Ishikawa (cell line): ENCODE measurements around the gene FAM184B.

Experiments
- CEBPB ChIP-seq: IDR thresholded peaks from 2 replicates; pipeline ENCODE4 v1.6.1; 2012
- CREB1 ChIP-seq: IDR thresholded peaks from 2 replicates; pipeline ENCODE4 v1.6.1; 2012; ENCODE audit warnings: low read depth
- EGR1 ChIP-seq: IDR thresholded peaks from 2 replicates; pipeline ENCODE4 v1.6.1; 2012
- EP300 ChIP-seq: IDR thresholded peaks from 2 replicates; pipeline ENCODE4 v1.6.1; 2012; ENCODE audit warnings: borderline replicate concordance
- FOXM1 ChIP-seq: IDR thresholded peaks from 2 replicates; pipeline ENCODE4 v1.6.1; 2012; ENCODE audit warnings: low read depth, borderline replicate concordance
- MAX ChIP-seq: IDR thresholded peaks from 2 replicates; pipeline ENCODE4 v1.6.1; 2012
- NFIC ChIP-seq: IDR thresholded peaks from 2 replicates; pipeline ENCODE4 v1.6.1; 2012
- RAD21 ChIP-seq: IDR thresholded peaks from 2 replicates; pipeline ENCODE4 v1.6.1; 2012; ENCODE audit warnings: low read depth
- REST ChIP-seq: IDR thresholded peaks from 2 replicates; pipeline ENCODE4 v1.6.1; 2012; ENCODE audit warnings: low read depth, mild to moderate bottlenecking
- TAF1 ChIP-seq: IDR thresholded peaks from 2 replicates; pipeline ENCODE4 v1.6.1; 2012; ENCODE audit warnings: low read depth, mild to moderate bottlenecking
- TCF12 ChIP-seq: IDR thresholded peaks from 2 replicates; pipeline ENCODE4 v1.6.1; 2012; ENCODE audit warnings: low read depth
- TEAD4 ChIP-seq: IDR thresholded peaks from 2 replicates; pipeline ENCODE4 v1.6.1; 2012
- USF1 ChIP-seq: IDR thresholded peaks from 2 replicates; pipeline ENCODE4 v1.6.1; 2012
- YY1 ChIP-seq: IDR thresholded peaks from 2 replicates; pipeline ENCODE4 v1.6.1; 2012; ENCODE audit warnings: low read depth
- ZBTB7A ChIP-seq: IDR thresholded peaks from 2 replicates; pipeline ENCODE4 v1.6.1; 2012; ENCODE audit warnings: low read depth

FAM184B gene

GRCh38 chr4:17633600-17633999 is 147.8 kb downstream of the FAM184B start:
- TF ChIP-seq EP300 = no peak
- TF ChIP-seq RAD21 = no peak
- no peak for TF ChIP-seq FOXM1
- no peak for TF ChIP-seq TCF12
- TF ChIP-seq CEBPB = no peak
- TF ChIP-seq MAX = no peak
- TF ChIP-seq NFIC = no peak
- TF ChIP-seq TAF1 = no peak
- no peak for TF ChIP-seq USF1
- TF ChIP-seq EGR1 = no peak
- no peak for TF ChIP-seq ZBTB7A
- no peak for TF ChIP-seq YY1
- TF ChIP-seq REST = no peak
- no peak for TF ChIP-seq TEAD4
- TF ChIP-seq CREB1 = no peak

- TF ChIP-seq RAD21 (no peak), REST (no peak), FOXM1 (no peak), CEBPB (no peak), CREB1 (no peak)
Observed at GRCh38 chr4:17630228-17630627, 151.2 kb downstream of the FAM184B start.

- TF ChIP-seq REST = no peak
- no peak for TF ChIP-seq ZBTB7A
- no peak for TF ChIP-seq TCF12
- no peak for TF ChIP-seq CEBPB
- TF ChIP-seq MAX = no peak
- no peak for TF ChIP-seq FOXM1
- TF ChIP-seq TEAD4 = no peak
- no peak for TF ChIP-seq RAD21
- no peak for TF ChIP-seq NFIC
- no peak for TF ChIP-seq YY1
- no peak for TF ChIP-seq EGR1
- TF ChIP-seq USF1 = no peak
- no peak for TF ChIP-seq CREB1
Observed at GRCh38 chr4:17624821-17625220, 156.6 kb downstream of the FAM184B start.

- no peak for TF ChIP-seq RAD21
- TF ChIP-seq REST = no peak
- no peak for TF ChIP-seq TCF12
- no peak for TF ChIP-seq CREB1
Observed at GRCh38 chr4:17623451-17624001, 157.9 kb downstream of the FAM184B start.
